B cell (primary cell): ENCODE results near the gene SECTM1. TPM values are rescaled to one million over a fixed set of nuclear protein-coding genes. Genes with fewer than 3 reads are reported as not detected.

Experiments
- ATAC-seq: fragments of 200-7000 bp; cut with Tn5 transposase; one replicate; pipeline ENCODE4 v1.10.0; 2021; ENCODE audit warnings: low read depth, mild to moderate bottlenecking, moderate number of reproducible peaks, moderate library complexity
- CTCF ChIA-PET: fragments of 350-600 bp; sonication (Branson Sonifier 250); formaldehyde crosslinking; loops from one replicate; lab custom pipeline; 2021; ENCODE audit warnings: antibody characterized with exemption, inconsistent platforms; lab: Charles Lee
- POLR2A ChIA-PET: fragments of 350-600 bp; sonication (Branson Sonifier 250); formaldehyde crosslinking; loops from one replicate; lab custom pipeline; 2021; ENCODE audit warnings: antibody characterized with exemption; lab: Charles Lee
- DNase-seq: peaks from one replicate; pipeline ENCODE4 v3.0.0; 2013
- H2AFZ ChIP-seq: 2 replicates; pipeline ENCODE4 v1.6.1; 2012; ENCODE audit warnings: mild to moderate bottlenecking, low read depth, low read length; ENCODE audit not compliant: insufficient read depth, poor library complexity, severe bottlenecking
- H3K27ac ChIP-seq, 2 donors: 1 replicate in 1 of 2; 2 replicates in 1 of 2; pipeline ENCODE4 v1.5.1; 2012 to 2013; ENCODE audit warnings: low read length in 2 of 2, mild to moderate bottlenecking in 2 of 2, moderate library complexity in 1 of 2
- H3K27me3 ChIP-seq, 4 experiments: fragments of 200-600 bp in 1 of 4; sonication (generic) in 1 of 4; replicated peaks in 1 of 4; 1 replicate in 2 of 4; 2 replicates in 2 of 4; pipeline versions ENCODE4 v1.6.1 to v1.7.0; 2013 to 2016; ENCODE audit warnings: low read length in 3 of 4, mild to moderate bottlenecking in 2 of 4, mixed read lengths in 1 of 4, moderate library complexity in 1 of 4; ENCODE audit not compliant: insufficient read depth in 4 of 4, control insufficient read depth in 3 of 4; ENCODE audit errors: control extremely low read depth in 1 of 4
- H3K36me3 ChIP-seq, 2 experiments: replicated peaks in 1 of 2; 1 replicate in 1 of 2; 2 replicates in 1 of 2; pipeline versions ENCODE4 v1.6.1 to v1.7.1; 2013; ENCODE audit warnings: low read length in 1 of 2; ENCODE audit not compliant: insufficient read depth in 2 of 2, control insufficient read depth in 1 of 2; ENCODE audit errors: control extremely low read depth in 1 of 2, extremely low read depth in 1 of 2
- H3K4me1 ChIP-seq, 2 donors: fragments of 200-600 bp in 1 of 2; sonication (generic) in 1 of 2; 1 replicate in 1 of 2; 2 replicates in 1 of 2; pipeline versions ENCODE4 v1.5.1 to v1.6.1; 2013 to 2017; ENCODE audit warnings: low read length in 2 of 2; ENCODE audit not compliant: control insufficient read depth in 2 of 2, insufficient read depth in 2 of 2
- H3K4me2 ChIP-seq: replicated peaks from 2 replicates; pipeline ENCODE3; 2012; ENCODE audit warnings: mild to moderate bottlenecking, low read depth, low read length; ENCODE audit not compliant: poor library complexity, severe bottlenecking
- H3K4me3 ChIP-seq, 5 experiments: fragments of 200-600 bp in 1 of 5; sonication (generic) in 1 of 5; 1 replicate in 3 of 5; 2 replicates in 2 of 5; pipeline versions ENCODE4 v1.5.1 to v1.7.0; 2011 to 2016; ENCODE audit warnings: low read length in 4 of 5, mild to moderate bottlenecking in 4 of 5, low read depth in 2 of 5, control low read depth in 1 of 5, moderate library complexity in 1 of 5; ENCODE audit not compliant: insufficient read depth in 1 of 5; ENCODE audit errors: control extremely low read depth in 1 of 5, extremely low read depth in 1 of 5
- H3K79me2 ChIP-seq: fragments of 200-600 bp; sonication (generic); one replicate; pipeline ENCODE4 v1.6.0; 2016; ENCODE audit warnings: low read length; ENCODE audit not compliant: control insufficient read depth, insufficient read depth
- H3K9ac ChIP-seq: fragments of 200-600 bp; sonication (generic); 2 replicates; pipeline ENCODE4 v1.6.1; 2017; ENCODE audit warnings: mild to moderate bottlenecking, low read length, moderate library complexity
- H3K9me3 ChIP-seq, 3 donors: one replicate each; pipeline versions ENCODE4 v1.6.1 to v1.7.1; 2013; ENCODE audit warnings: low read length in 2 of 3; ENCODE audit not compliant: control insufficient read depth in 2 of 3, insufficient read depth in 1 of 3; ENCODE audit errors: control extremely low read depth in 1 of 3
- H4K20me1 ChIP-seq: 2 replicates; pipeline ENCODE4 v1.6.0; 2012; ENCODE audit warnings: mild to moderate bottlenecking, low read length; ENCODE audit not compliant: insufficient read depth, control insufficient read depth, poor library complexity, severe bottlenecking
- H3K27ac Mint-ChIP-seq: one replicate; pipeline ENCODE4 v1.8.0; 2021; ENCODE audit warnings: mixed read lengths
- H3K27me3 Mint-ChIP-seq: one replicate; pipeline ENCODE4 v1.8.0; 2021; ENCODE audit warnings: mixed read lengths
- H3K4me1 Mint-ChIP-seq: one replicate; pipeline ENCODE4 v1.8.0; 2021; ENCODE audit warnings: mixed read lengths
- H3K4me3 Mint-ChIP-seq: one replicate; pipeline ENCODE4 v1.8.0; 2021; ENCODE audit warnings: mixed read lengths
- H3K9me3 Mint-ChIP-seq: one replicate; pipeline ENCODE4 v1.8.0; 2022; ENCODE audit warnings: mixed read lengths; ENCODE audit not compliant: insufficient read depth
- EZH2 ChIP-seq: IDR thresholded peaks from 2 replicates; pipeline ENCODE4 v1.6.1; 2012; ENCODE audit warnings: borderline replicate concordance, low read depth, mild to moderate bottlenecking, moderate library complexity, low read length; ENCODE audit not compliant: insufficient read depth, poor library complexity, severe bottlenecking
- WGBS: methylation state at CpG from one replicate; pipeline ENCODE4 v1.1.5; 2013; ENCODE audit warnings: missing lambda C conversion rate; ENCODE audit not compliant: insufficient coverage; 5-methylcytosine and 5-hydroxymethylcytosine counted together
- intact Hi-C: fragments of 100-400 bp; cut with micrococcal nuclease; formaldehyde crosslinking; loops from one replicate; pipeline ENCODE4 v1.10.0; 2022
- polyA plus RNA-seq: library from polyadenylated mRNA; depleted of rRNA; stranded (reverse); fragments of >200 nt; gene quantifications from 2 replicates; pipeline ENCODE4 v1.2.3, GENCODE V29; 2012
- total RNA-seq, 2 donors: library from RNA; stranded (reverse); fragments of 120-200 nt in 1 of 2; gene quantifications; 1 replicate in 1 of 2; 2 replicates in 1 of 2; pipeline versions ENCODE4 v1.2.3 to v1.2.4, GENCODE V29; 2013 to 2022
- TF ChIP-seq, protein P1 (sequence below): fragments of 200-600 bp; IDR thresholded peaks from one replicate; pipeline ENCODE4 v1.8.0; 2022; ENCODE audit warnings: antibody characterized with exemption, mild to moderate bottlenecking

Gene SECTM1
- total and polyA plus RNA-seq, 2 donors (not counting 1 experiment from before 2014, with no cell fraction given) = 0.17 to 1.2 TPM

DNA sequence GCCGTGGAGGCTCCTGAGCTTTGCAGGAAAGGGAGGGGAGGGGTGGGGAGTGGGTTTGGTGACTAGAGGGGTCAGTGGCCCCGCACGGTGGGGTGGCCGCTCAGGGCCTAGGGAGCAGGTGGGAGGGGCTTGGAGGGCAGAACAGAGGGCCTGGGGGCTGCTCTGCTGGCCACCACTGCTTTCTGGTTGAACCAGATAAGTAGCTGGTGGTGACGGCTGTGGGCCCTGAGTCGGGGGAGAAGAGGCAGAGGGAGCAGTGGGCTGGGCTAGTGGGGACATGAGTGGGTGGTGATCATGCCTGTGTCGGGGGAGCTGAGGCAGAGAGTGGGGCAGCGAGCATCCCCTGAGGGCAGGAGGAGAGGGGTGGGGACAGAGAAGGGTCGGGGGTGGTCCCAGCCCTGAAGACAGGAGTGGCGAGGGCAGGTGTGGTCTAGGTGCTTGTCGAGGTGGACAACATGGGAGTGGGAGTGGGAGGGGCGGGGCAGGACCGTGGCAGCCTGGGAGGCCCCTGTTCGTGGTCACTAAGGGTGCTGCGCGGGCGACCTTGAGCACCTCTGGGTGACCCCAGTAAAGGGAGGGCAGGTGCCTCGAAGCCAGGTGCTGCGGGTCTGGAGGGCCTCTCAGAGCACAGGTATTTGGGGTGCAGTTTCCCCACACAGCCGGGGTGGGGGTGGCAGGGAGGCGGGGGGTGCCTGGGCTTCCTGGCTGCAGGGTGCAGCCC is 9.9 kb downstream of the SECTM1 start:
- peaks cover 4% of the 10 kb centered on the region for H3K27me3 Mint-ChIP-seq
- H3K4me3 Mint-ChIP-seq = no peak overlapping the region

More for the DNA sequence above, 9.9 kb downstream of the SECTM1 start:
- Histone ChIP-seq H3K27ac (no peak overlapping the region), H3K4me1 (peaks cover 8 to 9% of the 10 kb centered on the region in 2 donors), H3K36me3 (no peaks in the 10 kb centered on the region), H3K9me3 (peaks cover 0 to 15% (median 0%) of the 10 kb centered on the region in 3 donors), H4K20me1 (no peaks in the 10 kb centered on the region), H3K4me2 (no peak overlapping the region), H3K4me3 (no peak overlapping the region), H3K9ac (no peak overlapping the region), H2AFZ (no peak overlapping the region), H3K27me3 (peaks cover 0 to 31% (median 6%) of the 10 kb centered on the region in 4 experiments), H3K79me2 (no peaks in the 10 kb centered on the region)
- ATAC-seq (no peak), DNase-seq (no peak)
- 77% methylated on average over 19 of the region's 21 CpGs for WGBS
- Mint-ChIP-seq H3K27ac (no peak overlapping the region), H3K4me1 (peaks cover 3% of the 10 kb centered on the region), H3K9me3 (no peaks in the 10 kb centered on the region)
- intact Hi-C loops = no loop called here
- TF ChIP-seq, protein P1, sequence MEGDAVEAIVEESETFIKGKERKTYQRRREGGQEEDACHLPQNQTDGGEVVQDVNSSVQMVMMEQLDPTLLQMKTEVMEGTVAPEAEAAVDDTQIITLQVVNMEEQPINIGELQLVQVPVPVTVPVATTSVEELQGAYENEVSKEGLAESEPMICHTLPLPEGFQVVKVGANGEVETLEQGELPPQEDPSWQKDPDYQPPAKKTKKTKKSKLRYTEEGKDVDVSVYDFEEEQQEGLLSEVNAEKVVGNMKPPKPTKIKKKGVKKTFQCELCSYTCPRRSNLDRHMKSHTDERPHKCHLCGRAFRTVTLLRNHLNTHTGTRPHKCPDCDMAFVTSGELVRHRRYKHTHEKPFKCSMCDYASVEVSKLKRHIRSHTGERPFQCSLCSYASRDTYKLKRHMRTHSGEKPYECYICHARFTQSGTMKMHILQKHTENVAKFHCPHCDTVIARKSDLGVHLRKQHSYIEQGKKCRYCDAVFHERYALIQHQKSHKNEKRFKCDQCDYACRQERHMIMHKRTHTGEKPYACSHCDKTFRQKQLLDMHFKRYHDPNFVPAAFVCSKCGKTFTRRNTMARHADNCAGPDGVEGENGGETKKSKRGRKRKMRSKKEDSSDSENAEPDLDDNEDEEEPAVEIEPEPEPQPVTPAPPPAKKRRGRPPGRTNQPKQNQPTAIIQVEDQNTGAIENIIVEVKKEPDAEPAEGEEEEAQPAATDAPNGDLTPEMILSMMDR = no peak
- TF ChIP-seq EZH2 = no peak
- ChIA-PET POLR2A (no interaction called here), CTCF (interaction anchor here (1.2 to 6.7 kb wide), 4 partner anchors 23 to 118 kb away, joined by 3 to 68 read pairs (median 39); no protein-coding TSS in a partner anchor)
